Muscle of leg (tissue), 11 donors: Measurements from ENCODE around the gene RCHY1. TPM values are rescaled to one million over a fixed set of nuclear protein-coding genes. Genes with fewer than 3 reads are reported as not detected.
"Not testable (repeated sequence)": the region's sequence is repeated elsewhere in the genome, so short reads cannot be mapped to it uniquely, and the experiment has no call there.

Experiments used
- DNase-seq: peaks from one replicate; pipeline ENCODE4 v3.0.0; 2013
- H3K27ac ChIP-seq: one replicate; pipeline ENCODE4 v1.5.1; 2013; ENCODE audit warnings: mild to moderate bottlenecking, low read length, control low read depth
- H3K27me3 ChIP-seq: one replicate; pipeline ENCODE4 v1.6.1; 2013; ENCODE audit warnings: low read length; ENCODE audit not compliant: control insufficient read depth, insufficient read depth
- H3K36me3 ChIP-seq: one replicate; pipeline ENCODE4 v1.6.1; 2013; ENCODE audit warnings: low read length; ENCODE audit not compliant: control insufficient read depth, insufficient read depth
- H3K4me1 ChIP-seq: one replicate; pipeline ENCODE4 v1.6.1; 2013; ENCODE audit warnings: low read length; ENCODE audit not compliant: control insufficient read depth, insufficient read depth
- H3K4me3 ChIP-seq: one replicate; pipeline ENCODE4 v1.5.1; 2013; ENCODE audit warnings: low read length, control low read depth
- H3K9me3 ChIP-seq: replicated peaks from 2 replicates; pipeline ENCODE4 v1.6.1; 2013; ENCODE audit warnings: low read depth, low read length; ENCODE audit not compliant: control insufficient read depth
- WGBS: methylation state at CpG from one replicate; pipeline ENCODE4 v1.1.5; 2013; ENCODE audit warnings: missing lambda C conversion rate; ENCODE audit not compliant: insufficient coverage; 5-methylcytosine and 5-hydroxymethylcytosine counted together
- polyA plus RNA-seq, 8 donors: library from polyadenylated mRNA; unstranded; fragments of 120-200 nt; gene quantifications; one replicate each; pipeline versions ENCODE4 v1.2.1 to v1.2.3, GENCODE V29; 2013; ENCODE audit warnings: inconsistent platforms in 1 of 8, low replicate concordance in 1 of 8; ENCODE audit not compliant: insufficient read length in 8 of 8, insufficient read depth in 1 of 8
- total RNA-seq: library from RNA; stranded (reverse); fragments of 120-200 nt; gene quantifications from one replicate; pipeline ENCODE4 v1.2.4, GENCODE V29; 2013

Gene RCHY1
- total and polyA plus RNA-seq, 9 donors = 19.2 to 34.1 (median 26.5) TPM

- no peaks in the 10 kb centered on the region for H3K4me1 ChIP-seq
- H3K4me3 ChIP-seq = no peak overlapping the region
- no peak for DNase-seq
- H3K27ac ChIP-seq = no peak overlapping the region
- WGBS = 100% methylated on average over 2 of the region's 3 CpGs
- H3K9me3 ChIP-seq = no peaks in the 10 kb centered on the region
- H3K36me3 ChIP-seq = peaks cover 13% of the 10 kb centered on the region
- H3K27me3 ChIP-seq = no peaks in the 10 kb centered on the region
Measured at GRCh38 chr4:75544870-75545269, 30.7 kb upstream of the RCHY1 start.

DNA sequence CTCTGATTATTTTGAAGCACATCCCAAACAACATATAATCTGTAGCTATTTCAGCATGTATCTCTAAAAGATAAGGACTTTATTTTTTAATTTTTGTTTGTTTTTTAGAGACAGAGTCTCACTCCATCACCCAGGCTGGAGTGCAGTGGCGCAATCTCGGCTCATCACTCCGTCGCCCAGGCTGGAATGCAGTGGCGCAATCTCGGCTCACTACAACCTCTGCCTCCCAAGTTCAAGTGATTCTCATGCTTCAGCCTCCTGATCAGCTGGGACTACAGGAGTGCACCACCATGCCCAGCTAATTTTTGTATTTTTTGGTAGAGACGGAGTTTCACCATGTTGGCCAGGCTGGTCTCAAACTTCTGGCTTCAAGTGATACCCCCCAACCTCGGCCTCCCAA lies 30.0 kb upstream of the RCHY1 start:
- peaks cover 13% of the 10 kb centered on the region for H3K36me3 ChIP-seq

GRCh38 chr4:75542824-75543223 lies 28.6 kb upstream of the RCHY1 start:
- Histone ChIP-seq H3K9me3 (peaks cover 1% of the 10 kb centered on the region), H3K36me3 (peaks cover 13% of the 10 kb centered on the region), H3K4me1 (no peaks in the 10 kb centered on the region), H3K27ac (no peak overlapping the region), H3K27me3 (no peaks in the 10 kb centered on the region), H3K4me3 (no peak overlapping the region)
- no peak for DNase-seq

More for the DNA sequence above, 30.0 kb upstream of the RCHY1 start:
- H3K9me3 ChIP-seq, H3K27ac ChIP-seq, H3K4me3 ChIP-seq, H3K4me1 ChIP-seq, DNase-seq, H3K27me3 ChIP-seq: not testable (repeated sequence)
- WGBS = 93% methylated on average over 5 of the region's 8 CpGs

DNA sequence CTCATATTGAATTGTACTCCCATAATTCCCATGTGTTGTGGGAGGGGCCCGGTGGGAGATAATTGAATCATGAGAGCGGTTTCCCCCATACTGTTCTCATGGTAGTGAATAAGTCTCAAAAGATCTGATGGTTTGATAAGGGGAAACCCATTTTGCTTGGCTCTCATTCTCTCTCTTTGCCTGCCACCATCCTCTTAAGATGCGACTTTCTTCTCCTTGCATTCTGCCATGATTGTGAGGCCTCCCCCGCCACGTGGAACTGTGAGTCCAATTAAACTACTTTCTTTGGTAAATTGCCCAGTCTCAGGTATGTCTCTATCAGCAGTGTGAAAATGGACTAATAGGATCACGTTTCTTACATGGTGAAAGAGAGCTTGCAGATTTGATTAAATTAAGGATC lies 23.1 kb upstream of the RCHY1 start:
- peaks cover 15% of the 10 kb centered on the region for H3K9me3 ChIP-seq
- H3K4me3 ChIP-seq, H3K4me1 ChIP-seq, H3K27me3 ChIP-seq, H3K36me3 ChIP-seq, H3K27ac ChIP-seq, DNase-seq: not testable (repeated sequence)
- WGBS = 90% methylated on average over 1 of the region's 6 CpGs

DNA sequence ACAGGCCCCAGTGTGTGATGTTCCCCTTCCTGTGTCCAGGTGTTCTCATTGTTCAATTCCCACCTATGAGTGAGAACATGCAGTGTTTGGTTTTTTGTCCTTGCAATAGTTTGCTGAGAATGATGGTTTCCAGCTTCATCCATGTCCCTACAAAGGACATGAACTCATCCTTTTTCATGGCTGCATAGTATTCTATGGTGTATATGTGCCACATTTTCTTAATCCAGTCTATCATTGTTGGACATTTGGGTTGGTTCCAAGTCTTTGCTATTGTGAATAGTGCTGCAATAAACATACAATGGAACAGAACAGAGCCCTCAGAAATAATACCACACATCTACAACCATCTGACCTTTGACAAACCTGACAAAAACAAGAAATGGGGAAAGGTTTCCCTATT lies 19.7 kb upstream of the RCHY1 start:
- H3K27ac ChIP-seq, H3K4me1 ChIP-seq, H3K4me3 ChIP-seq, DNase-seq, H3K27me3 ChIP-seq: not testable (repeated sequence)
- peaks cover 18% of the 10 kb centered on the region for H3K36me3 ChIP-seq
- H3K9me3 ChIP-seq = peaks cover 15% of the 10 kb centered on the region

- not testable (repeated sequence) for DNase-seq, H3K4me3 ChIP-seq, H3K4me1 ChIP-seq, H3K27ac ChIP-seq, H3K27me3 ChIP-seq
- Histone ChIP-seq H3K36me3 (peaks cover 18% of the 10 kb centered on the region), H3K9me3 (peaks cover 15% of the 10 kb centered on the region)
- WGBS = 67% methylated on average over 1 of the region's 4 CpGs
Measured at GRCh38 chr4:75533339-75533887, 19.2 kb upstream of the RCHY1 start.

- 100% methylated on average over 2 of the region's 7 CpGs for WGBS
- H3K27ac ChIP-seq, H3K4me1 ChIP-seq, H3K27me3 ChIP-seq, DNase-seq, H3K4me3 ChIP-seq: not testable (repeated sequence)
- Histone ChIP-seq H3K36me3 (peaks cover 21% of the 10 kb centered on the region), H3K9me3 (peaks cover 12% of the 10 kb centered on the region)
Measured at GRCh38 chr4:75531536-75532143, 17.4 kb upstream of the RCHY1 start.

- no peak for DNase-seq
- H3K36me3 ChIP-seq = peaks cover 30% of the 10 kb centered on the region
- 100% methylated on average over 1 of the region's 2 CpGs for whole genome bisulfite sequencing
- no peak overlapping the region for H3K4me3 ChIP-seq
- H3K4me1 ChIP-seq = no peaks in the 10 kb centered on the region
- H3K9me3 ChIP-seq = peaks cover 11% of the 10 kb centered on the region
- no peaks in the 10 kb centered on the region for H3K27me3 ChIP-seq
- H3K27ac ChIP-seq = no peak overlapping the region
Measured at GRCh38 chr4:75530556-75531322, 16.5 kb upstream of the RCHY1 start.

- Histone ChIP-seq H3K4me3 (no peak overlapping the region), H3K27me3 (no peaks in the 10 kb centered on the region), H3K36me3 (peaks cover 35% of the 10 kb centered on the region), H3K27ac (no peak overlapping the region), H3K4me1 (no peaks in the 10 kb centered on the region), H3K9me3 (peaks cover under 1% of the 10 kb centered on the region)
- DNase-seq = no peak
Measured at GRCh38 chr4:75527482-75527881, 13.3 kb upstream of the RCHY1 start.

DNA sequence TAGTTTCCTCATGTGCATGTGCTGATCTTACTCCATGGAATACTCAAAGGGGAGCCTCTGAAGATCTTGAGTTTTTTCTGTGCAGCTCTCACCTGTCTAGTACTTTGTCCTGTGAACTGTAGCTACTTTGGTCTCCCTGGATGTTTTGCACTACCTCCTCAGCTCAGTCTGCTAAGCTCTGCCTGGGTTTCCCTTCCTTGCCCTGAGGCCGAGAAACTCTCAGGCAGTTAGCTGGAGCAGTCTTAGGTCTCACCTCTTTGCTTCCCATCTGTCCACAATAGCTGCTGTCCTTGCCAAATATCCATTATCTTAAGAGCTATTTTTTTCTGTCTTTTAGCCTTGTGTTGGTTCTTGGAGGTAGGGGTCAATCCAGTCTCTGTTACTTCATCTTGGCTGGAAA lies 11.7 kb upstream of the RCHY1 start:
- no CpG with 5 or more reads among the region's 1 CpG for WGBS
- Histone ChIP-seq H3K36me3 (peaks cover 28% of the 10 kb centered on the region), H3K9me3 (no peaks in the 10 kb centered on the region), H3K4me1 (no peaks in the 10 kb centered on the region), H3K4me3 (no peak overlapping the region), H3K27me3 (no peaks in the 10 kb centered on the region), H3K27ac (no peak overlapping the region)
- DNase-seq = no peak
